HG03432 (cell line): ENCODE data around the gene FKBP2.

Experiments used
- ATAC-seq: cut with Tn5 transposase; IDR thresholded peaks from one replicate; pipeline ENCODE4 v1.9.1; 2021; ENCODE audit warnings: mild to moderate bottlenecking, moderate library complexity; ENCODE audit not compliant: unreplicated experiment

FKBP2 gene

DNA sequence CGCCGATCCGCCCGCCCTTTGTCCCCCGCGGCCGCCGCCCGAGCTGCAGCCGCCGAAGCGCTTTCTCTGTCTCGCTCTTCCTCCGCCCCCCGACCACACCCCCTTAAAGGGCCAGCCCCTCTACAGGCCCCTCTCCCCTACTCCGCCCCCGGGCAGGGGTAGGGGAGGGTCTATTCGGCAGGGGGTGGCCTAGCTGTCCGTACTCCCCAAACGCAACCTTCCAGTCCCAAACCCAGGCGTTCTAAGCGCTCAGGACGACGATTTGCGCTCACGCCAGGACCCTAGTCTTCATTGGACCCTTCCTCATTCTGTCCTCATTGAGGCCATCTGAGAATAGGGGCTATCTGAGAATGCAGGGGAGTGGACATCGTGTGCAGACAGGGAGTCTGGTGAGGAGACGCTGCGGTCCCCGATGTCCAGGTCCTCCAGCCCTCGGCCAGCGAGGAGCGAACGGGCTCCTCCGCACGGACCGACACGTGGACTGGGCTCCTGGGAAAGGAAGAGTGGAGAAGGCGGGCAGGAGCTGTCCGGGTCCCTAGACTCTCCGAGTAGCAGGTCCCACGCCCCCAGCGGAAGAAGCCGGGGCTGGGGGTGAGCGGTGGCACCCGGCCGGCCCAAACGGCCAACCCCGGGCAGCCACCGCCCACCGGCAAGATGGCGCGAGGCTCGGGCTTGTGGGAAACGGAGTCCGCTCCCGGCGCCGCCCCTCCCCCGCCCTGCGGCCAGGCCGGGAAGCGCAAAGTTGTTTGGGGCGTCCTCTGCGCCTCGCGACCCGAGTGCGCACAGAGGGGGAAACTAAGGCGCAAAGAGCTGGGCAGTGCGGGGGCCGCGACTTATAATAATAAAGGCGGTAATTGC is 6.2 kb downstream of the FKBP2 start, which contains the start of gene PPP1R14B:
Gene PPP1R14B, minus strand, starts transcription at position 73 of the 858 bp plus-strand sequence. CDS start 270 bp downstream, outside the sequence.
- ATAC-seq = peak; percentile 43

DNA sequence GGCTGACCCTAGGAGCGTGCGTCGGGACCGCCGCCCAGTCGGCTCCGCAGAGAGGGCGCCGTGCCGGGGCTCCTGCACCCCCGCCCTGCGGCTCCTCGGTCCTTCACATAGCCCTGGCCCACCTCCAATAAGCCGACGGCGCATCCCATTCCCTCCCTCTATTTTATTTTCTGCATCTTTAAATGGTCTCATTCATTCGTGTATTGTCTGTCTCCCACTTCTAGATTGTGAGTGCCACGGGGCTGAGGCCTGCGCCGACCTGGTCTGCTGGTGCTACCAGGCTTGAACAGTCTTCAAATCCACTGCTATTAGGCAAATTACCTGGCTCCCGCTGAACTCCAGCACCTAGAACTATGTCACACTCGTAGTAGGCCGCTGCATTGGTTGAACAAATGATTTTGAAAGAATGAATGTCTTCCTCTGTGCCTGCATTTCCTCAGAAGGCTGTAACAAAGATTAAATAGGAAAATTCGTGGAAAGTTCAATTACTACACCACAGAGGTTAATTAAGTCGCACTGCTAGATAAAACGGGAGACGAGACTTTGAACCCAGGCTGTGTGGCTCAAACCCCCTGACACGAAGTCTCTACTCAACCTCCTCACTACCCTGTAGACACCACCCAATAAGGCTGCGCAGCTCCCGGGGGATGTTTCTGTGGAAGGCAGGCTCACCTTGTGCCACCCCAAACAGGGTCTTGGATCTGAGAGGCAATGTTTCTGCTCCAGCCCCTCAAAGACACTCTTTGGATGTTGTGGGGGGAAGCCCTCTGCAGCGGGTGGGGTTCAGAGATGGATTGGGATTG is 7.0 kb downstream of the FKBP2 start:
- no peak for ATAC-seq

DNA sequence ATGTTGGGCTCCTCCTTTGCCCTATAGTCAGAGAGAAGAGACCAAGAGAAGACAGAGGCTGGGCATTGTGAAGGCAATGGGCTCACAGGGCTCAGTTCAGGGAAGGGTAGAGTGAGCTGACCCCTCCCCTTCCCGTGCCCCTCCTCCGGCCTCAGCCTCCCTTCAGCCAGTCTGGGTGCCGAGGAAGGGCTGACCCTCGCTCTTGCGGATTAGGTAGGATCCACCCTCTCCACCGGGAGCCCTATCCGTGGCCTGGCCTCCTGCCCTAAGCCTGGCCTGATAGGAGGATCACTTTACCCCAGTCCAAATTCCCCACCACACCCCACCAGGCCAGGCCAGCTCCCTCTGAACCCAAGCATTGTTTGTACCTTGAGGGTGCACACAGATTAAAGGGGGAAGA is 7.7 kb downstream of the FKBP2 start:
- no peak for ATAC-seq

DNA sequence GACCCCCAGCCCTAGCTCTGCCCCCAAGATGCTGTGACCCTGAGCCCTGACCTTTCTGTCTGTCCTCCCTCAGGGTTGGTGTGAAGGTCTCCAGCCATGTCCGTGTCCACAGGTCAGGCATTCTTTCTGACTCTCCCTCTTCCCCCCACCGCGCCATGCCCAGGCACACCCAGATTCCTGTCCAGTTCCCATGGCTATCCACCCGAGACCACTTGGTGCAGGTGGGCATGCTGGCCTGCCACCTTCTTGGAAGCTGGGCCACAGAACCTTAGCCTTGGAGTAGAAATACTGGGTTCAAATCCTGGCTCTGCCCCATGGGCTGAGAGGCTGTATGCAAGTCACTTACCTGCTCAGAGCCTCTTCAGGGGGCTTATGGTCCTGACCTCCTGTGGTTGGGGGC is 8.1 kb downstream of the FKBP2 start:
- ATAC-seq = no peak

DNA sequence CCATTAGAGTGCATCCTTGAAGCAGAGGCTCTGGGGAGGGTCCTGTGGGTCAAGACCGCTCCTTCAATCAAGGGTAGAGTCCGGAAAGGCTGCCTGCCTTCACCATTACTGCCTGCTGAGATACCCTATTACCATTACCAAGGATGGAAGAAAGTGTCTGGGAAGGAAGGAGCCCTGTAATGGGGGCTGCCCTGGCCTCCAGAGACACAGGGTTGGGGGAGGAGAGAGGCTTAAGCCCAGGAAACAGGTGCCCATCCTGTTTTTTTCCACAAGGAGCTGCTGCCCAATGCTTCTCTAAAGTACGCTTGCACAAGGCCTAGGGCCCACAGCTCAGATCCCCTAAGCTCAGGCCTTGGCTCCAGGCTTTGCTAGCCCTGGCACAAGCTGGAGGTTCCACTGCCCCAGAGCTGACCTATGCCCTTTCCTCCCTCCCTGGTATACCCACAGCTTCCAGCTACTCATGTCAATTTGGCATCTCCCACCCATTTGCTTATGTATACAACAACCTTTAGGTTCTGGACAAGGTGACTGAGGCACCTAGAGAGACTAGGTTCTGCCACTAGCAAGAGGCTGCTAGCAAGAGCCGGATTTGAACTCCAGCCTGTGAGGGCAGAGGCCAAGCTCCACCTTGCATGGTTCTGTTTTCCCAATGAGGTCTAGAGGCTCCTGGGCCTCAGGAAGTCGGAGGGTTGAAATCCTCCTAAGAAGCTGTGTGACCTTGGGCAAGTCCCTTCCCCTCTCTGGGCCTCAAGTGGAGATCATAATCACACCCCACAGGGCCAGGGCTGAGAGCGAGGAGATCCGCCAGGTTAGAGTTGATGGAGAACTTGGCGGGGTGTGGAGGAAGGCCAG is 8.9 kb downstream of the FKBP2 start:
- ATAC-seq = no peak

DNA sequence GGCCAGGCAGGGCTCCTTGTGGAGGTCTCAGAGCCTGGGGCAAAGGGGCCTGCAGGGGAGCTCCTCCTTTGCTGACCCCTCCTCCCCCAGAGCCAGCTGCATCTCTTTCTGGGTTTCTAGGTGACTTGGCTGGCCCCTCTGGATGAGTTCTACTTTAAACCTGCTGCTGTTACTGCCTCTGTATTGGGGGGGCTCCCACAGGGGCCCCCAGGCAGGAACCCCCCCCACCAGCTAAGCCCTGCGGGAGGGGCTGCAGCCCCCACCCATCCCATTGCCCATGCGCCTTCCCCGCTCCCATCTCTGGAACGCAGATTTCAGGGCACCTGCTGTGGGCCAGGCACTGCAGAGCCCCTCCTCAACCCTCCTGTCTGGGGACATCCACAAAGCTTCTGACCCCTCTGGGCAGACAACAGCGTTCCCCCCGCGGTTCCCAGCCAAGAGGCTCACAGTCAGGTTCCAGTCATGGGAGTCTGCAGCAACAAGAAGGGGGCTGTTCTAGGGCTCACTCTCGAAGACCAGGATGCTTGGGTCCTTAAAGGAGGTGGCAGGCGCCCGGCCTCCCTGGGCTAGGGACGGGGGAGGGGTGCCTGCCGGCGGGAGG is 9.6 kb downstream of the FKBP2 start:
- ATAC-seq = no peak

DNA sequence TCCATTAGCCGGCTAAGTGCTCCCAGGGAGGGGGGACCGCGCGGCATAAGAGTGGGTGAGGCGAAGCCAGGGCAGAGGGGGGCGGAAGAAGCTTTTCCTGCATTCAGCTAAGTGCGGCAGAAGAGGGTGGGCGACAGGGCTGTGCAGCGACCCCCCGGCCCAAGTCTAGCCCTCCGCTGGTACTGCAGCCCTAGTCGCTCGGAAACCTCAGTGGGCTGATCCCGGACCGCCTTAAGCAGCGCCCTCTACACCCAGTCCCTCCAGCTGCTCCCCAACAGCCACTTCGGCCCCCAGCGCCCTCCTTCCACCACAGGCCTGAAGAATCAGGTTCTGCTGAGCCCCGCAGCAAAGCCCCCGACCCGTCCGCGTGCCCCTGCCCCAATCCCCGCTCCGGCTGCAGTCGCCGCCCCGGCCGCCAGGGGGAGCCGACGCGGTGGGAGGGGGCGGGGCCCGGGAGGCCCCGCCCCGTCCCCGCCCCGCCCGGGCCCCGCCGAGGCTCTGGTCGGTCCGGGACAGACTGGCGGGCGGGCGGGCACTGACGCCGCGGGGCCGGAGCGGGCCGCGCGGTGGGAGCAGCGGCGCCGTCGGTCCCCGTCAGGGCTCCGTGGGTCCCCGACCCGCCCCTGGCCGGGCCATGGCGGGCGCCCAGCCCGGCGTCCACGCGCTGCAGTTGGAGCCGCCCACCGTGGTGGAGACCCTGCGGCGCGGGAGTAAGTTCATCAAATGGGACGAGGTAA is 10.3 kb downstream of the FKBP2 start, which contains the start of gene PLCB3:
Gene PLCB3, plus strand, starts transcription at position 515 of the 737 bp plus-strand sequence. Its CDS starts 120 bp downstream, at position 635.
- peak; percentile 51 for ATAC-seq

DNA sequence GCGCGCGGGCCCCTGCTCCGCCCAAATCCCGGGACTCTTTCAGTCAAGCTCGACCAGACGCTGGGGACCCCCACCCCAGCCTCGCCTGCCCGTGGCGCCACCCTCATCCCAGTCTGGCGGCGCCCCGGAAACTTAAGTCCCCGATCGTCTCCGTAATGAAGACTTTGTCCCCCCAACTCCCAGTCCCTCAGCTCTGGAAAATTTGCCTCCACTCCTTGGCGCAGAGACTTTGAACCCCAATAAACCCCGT is 10.8 kb downstream of the FKBP2 start:
- ATAC-seq = no peak

DNA sequence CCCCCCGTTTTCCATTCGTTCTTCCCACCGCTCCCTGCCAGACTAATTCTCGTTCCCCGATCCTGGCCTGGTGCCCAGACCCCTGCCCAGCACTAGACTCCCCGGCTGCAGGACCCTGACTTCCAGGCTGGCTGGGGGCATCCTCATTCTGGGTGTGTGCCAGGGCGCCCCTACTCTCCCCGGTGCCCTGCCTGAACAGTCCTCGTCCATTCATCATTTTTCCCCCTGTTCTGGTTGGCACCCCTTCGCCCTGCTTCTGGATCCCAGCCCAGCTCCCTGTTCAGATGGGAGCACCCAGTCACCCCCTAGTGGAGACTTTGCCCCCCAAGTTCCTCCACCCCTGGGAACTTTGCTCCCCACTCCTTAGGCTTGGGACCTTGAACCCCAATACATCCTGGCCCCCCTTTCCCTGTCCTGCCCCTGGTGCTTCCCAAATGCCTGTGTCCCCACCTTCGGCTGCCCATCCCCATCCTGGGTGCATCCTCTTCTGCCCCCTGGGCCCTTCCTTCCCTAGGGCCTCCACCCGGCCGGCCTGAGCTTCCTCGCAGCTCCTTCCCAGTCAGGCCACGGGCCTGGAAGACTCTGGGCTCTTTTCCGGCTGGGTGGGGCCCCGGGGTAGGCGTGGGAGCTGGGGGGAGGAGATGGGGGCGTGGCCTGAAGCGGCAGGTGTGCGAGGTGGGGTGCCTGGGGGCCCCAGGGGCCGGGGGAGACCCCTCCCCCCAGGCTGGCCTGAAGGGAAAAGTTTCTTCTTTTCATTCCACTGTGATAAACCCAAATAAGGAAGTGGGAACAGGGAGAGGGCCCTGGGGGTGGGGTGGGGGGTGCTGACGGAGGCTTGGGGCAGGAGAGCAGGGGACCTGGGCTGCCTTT is 11.3 kb downstream of the FKBP2 start:
- no peak for ATAC-seq

DNA sequence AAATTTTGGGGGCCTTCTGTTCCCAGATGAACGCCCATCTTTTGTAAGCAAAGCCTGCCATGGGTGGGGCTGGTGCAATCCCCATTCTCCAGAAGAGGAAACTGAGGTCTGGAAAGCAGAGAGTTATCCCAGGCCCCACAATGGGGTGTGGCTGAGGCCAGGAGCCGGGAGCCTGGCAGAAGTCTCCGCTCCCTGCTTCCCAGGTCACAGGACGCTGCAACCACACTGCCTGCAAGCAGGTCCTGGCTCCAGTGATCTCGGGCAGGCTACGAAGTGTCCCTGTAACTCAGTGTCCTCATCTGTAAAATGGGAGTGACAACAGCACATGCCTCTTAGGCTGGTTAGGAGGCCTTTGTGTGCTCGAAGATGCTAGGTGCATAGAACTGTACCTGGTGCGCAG is 12.1 kb downstream of the FKBP2 start:
- ATAC-seq = no peak

DNA sequence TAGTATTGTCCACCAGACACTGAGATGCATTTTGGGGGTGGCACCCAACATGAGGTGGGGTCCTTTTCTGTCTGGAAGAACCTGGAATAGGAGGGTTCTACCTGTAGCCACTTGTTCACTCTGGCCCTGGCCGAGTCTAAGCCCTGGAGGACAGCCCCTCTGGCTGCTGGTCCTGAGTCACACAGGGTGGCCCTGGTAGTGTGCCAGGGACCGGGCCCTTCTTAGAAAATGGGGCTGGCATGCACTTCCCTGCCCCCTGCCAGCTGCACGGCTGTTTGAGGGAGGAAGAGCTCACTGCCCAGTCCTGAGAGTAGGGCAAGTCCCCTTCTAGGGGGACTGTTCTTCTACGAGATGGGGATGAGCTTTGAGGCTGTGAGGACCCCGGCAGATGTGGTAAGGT is 12.6 kb downstream of the FKBP2 start:
- ATAC-seq = no peak

DNA sequence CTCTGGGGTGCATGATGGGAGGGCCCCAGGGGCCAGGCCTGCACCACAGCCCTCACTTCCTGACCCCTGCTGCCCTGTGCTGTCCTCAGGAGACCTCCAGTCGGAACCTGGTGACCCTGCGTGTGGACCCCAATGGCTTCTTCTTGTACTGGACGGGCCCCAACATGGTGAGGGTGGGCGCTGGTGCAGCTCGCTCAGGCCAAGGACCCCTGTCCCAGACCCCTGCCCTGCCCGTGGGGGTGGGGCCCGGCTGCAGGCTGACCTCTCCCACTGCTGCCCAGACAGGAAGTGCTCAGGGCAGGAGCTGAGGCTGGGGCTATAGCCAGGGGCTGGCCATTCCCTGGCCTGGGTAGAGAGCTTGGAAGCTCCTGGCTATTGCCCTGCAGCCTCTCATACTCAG is 13.4 kb downstream of the FKBP2 start:
- no peak for ATAC-seq

DNA sequence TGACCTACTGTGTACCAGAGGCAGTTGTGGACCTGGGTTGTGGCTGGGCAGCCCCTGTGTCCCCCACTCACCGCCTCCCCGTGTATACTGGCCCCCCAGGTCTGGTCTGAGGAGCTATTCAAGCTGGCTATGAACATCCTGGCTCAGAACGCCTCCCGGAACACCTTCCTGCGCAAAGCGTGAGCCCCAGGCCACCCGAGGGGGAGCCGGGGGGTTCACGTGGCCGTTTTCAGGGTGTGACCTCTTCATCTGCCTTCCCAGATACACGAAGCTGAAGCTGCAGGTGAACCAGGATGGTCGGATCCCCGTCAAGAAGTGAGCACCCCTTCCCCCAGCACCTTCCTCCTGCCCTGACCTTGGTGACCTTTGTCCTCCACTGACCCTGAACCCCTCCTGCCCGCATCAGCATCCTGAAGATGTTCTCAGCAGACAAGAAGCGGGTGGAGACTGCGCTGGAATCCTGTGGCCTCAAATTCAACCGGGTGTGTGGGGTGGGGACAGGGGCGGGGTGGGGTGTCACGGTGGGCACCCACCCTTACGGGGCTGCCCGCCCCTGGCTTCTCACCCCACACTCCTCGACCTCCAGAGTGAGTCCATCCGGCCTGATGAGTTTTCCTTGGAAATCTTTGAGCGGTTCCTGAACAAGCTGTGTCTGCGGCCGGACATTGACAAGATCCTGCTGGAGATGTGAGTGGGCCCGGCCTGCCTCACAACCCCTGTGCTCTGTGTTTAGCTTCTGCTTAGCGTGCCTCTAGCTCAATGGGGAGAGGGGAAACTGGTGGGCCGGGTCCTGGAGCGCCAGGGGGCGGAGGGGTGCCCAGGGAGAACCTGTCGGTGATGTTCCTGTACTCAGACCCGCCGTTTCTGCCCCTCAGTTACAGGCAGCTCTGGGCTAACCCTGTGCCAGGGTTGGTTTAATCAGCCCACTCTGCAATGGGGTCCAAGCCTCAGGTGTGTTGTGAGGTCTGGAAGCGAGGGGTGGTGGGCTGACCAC is 14.5 kb downstream of the FKBP2 start:
- no peak for ATAC-seq

DNA sequence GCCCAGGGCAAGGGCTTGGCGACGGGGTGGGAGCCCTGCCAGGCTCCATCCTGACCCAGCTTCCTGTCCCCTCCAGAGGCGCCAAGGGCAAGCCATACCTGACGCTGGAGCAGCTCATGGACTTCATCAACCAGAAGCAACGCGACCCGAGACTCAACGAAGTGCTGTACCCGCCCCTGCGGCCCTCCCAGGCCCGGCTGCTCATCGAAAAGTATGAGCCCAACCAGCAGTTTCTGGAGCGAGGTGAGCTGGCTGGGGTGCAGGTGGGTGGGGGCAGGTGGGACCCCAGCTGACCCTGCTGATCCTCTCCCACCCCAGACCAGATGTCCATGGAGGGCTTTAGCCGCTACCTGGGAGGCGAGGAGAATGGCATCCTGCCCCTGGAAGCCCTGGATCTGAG is 15.4 kb downstream of the FKBP2 start:
- ATAC-seq = no peak

DNA sequence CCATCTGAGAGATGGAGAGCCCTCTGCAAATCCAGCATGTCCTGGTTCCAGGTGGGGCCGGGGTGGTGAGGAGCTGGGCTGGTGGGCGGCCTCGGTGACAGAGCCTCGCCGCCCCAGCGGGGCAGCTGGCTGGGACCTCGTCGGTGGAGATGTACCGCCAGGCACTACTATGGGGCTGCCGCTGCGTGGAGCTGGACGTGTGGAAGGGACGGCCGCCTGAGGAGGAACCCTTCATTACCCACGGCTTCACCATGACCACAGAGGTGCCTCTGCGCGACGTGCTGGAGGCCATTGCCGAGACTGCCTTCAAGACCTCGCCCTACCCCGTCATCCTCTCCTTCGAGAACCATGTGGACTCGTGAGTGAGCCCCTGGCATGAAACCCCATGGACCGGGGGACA is 17.5 kb downstream of the FKBP2 start:
- no peak for ATAC-seq

DNA sequence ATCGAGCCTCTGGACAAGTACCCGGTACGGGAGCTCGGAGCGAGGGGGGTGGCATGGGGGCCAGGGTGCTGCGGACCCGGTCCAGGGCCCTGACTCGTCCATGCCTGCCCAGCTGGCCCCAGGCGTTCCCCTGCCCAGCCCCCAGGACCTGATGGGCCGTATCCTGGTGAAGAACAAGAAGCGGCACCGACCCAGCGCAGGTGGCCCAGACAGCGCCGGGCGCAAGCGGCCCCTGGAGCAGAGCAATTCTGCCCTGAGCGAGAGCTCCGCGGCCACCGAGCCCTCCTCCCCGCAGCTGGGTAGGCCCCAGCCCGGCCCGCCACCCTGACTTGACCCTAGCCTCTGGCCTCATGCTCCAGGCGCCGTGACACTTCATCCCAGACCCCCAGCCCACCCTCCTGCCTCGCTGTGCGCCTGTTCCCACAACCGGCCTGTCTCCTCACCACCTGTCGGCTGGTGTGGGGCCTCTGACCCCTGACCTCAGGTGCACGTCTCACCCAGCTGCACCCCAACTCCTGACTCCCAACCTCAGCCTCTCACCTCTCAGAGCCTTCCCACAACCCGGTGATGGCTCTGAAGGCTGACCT is 18.1 kb downstream of the FKBP2 start:
- ATAC-seq = no peak

DNA sequence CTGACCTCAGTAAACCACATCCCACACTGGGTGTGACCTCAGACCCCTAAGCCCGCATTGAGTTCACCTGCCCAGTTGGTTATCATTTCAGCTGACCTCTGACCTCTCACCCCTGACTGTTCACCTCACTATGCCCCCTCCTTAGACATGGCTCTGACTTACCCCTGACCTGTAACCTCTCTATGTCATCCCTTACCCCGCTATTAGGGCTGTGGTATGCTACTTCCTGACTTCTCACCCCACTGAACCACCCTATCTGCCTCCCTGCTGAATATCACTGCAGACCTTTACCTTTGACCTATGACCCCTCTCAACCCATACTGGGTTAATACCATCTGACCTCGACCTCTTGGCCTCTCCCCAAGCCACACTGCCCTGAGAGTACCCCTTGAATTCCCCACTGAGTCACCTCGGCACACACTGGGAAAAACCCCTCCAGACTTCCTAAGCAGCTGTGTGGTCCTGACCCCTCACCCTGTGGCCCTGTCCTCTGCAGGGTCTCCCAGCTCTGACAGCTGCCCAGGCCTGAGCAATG is 18.7 kb downstream of the FKBP2 start:
- ATAC-seq = no peak
